Motor neuron (in vitro differentiated cells): ENCODE results near the gene RBM6. TPM values are rescaled to one million over a fixed set of nuclear protein-coding genes. Genes with fewer than 3 reads are reported as not detected.

ENCODE experiments used
- ATAC-seq, 8 experiments: fragments of 200-7000 bp; cut with Tn5 transposase; replicated peaks in 6 of 8; 2 replicates each; pipeline ENCODE4 v1.8.0; 2021; ENCODE audit warnings: mild to moderate bottlenecking in 8 of 8, moderate library complexity in 8 of 8
- H3K27ac ChIP-seq, 2 donors: fragments of 250-450 bp; sonication (Bioruptor Pico); 2 replicates each; pipeline ENCODE4 v1.9.0; 2021; ENCODE audit warnings: antibody characterized with exemption in 2 of 2, mild to moderate bottlenecking in 2 of 2, moderate library complexity in 1 of 2
- H3K4me1 ChIP-seq, 2 donors: fragments of 250-450 bp; sonication (Bioruptor Pico); replicated peaks in 1 of 2; 2 replicates each; pipeline ENCODE4 v1.6.1; 2021; ENCODE audit warnings: antibody characterized with exemption in 2 of 2, mild to moderate bottlenecking in 2 of 2, moderate library complexity in 1 of 2
- H3K4me3 ChIP-seq, 5 donors: fragments of 250-450 bp; sonication (Bioruptor Pico); 2 replicates each; pipeline ENCODE4 v1.9.0; 2021; ENCODE audit warnings: antibody characterized with exemption in 5 of 5, mild to moderate bottlenecking in 5 of 5, moderate library complexity in 4 of 5
- WGBS, 10 experiments: fragments of 450-650 bp; shearing (Covaris generic); methylation state at CpG; one replicate each; pipeline ENCODE4 v1.0.0; 2022; 5-methylcytosine and 5-hydroxymethylcytosine counted together
- in situ Hi-C, 9 experiments: fragments of 400-800 bp; cut with MboI; loops; one replicate each; pipeline ENCODE4 v1.15.0; 2021; ENCODE audit warnings: low sequenced_read_pairs in 9 of 9, low pct_unique_long_range_greater_than_20kb in 2 of 9; ENCODE audit not compliant: unreplicated experiment in 9 of 9
- total RNA-seq, 8 experiments: library from RNA; unstranded; fragments of 300-600 nt; gene quantifications; 2 replicates each; pipeline versions ENCODE4 v1.2.3 to v1.2.4, GENCODE V29; 2022

The RBM6 gene, protein sequence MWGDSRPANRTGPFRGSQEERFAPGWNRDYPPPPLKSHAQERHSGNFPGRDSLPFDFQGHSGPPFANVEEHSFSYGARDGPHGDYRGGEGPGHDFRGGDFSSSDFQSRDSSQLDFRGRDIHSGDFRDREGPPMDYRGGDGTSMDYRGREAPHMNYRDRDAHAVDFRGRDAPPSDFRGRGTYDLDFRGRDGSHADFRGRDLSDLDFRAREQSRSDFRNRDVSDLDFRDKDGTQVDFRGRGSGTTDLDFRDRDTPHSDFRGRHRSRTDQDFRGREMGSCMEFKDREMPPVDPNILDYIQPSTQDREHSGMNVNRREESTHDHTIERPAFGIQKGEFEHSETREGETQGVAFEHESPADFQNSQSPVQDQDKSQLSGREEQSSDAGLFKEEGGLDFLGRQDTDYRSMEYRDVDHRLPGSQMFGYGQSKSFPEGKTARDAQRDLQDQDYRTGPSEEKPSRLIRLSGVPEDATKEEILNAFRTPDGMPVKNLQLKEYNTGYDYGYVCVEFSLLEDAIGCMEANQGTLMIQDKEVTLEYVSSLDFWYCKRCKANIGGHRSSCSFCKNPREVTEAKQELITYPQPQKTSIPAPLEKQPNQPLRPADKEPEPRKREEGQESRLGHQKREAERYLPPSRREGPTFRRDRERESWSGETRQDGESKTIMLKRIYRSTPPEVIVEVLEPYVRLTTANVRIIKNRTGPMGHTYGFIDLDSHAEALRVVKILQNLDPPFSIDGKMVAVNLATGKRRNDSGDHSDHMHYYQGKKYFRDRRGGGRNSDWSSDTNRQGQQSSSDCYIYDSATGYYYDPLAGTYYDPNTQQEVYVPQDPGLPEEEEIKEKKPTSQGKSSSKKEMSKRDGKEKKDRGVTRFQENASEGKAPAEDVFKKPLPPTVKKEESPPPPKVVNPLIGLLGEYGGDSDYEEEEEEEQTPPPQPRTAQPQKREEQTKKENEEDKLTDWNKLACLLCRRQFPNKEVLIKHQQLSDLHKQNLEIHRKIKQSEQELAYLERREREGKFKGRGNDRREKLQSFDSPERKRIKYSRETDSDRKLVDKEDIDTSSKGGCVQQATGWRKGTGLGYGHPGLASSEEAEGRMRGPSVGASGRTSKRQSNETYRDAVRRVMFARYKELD
- total RNA-seq = 100 to 1,000 TPM in 2 of 8 experiments, 10 to 100 TPM in 6; 52.4 to 193 (median 65.5) TPM

- peak; percentile 94 to 98 (median 97) for ATAC-seq
- peak within 1 kb of the TSS; percentile 60 to 92 (median 80) for H3K4me3 ChIP-seq
- peaks cover 6 to 10% of the 10 kb centered on the region in 2 donors for H3K4me1 ChIP-seq
- WGBS, 10 experiments = 0 to 2% (median 0%) methylated on average over 1 to 26 of the region's 74 CpGs; no CpG with 5 or more reads in 1 of the 10 experiments
- peak within 1 kb of the TSS; percentile 84 to 92 for H3K27ac ChIP-seq
- in situ Hi-C loops = no loop called here
Observed at GRCh38 chr3:49939858-49940666, at the start of gene RBM6. TSS of gene RBM6 (plus strand) at chr3:49940150. CDS start at chr3:49962642, 22,492 bp downstream.

GRCh38 chr3:49895791-49896190, 44.2 kb upstream of the RBM6 start:
- in situ Hi-C loops = no loop called here
- Histone ChIP-seq H3K4me3 (no peak overlapping the region), H3K4me1 (no peaks in the 10 kb centered on the region), H3K27ac (no peak overlapping the region)
- no peak for ATAC-seq
- WGBS, 10 experiments = 20 to 100% methylated on average over 1 of the region's 9 CpGs; no CpG with 5 or more reads in 8 of the 10 experiments

GRCh38 chr3:49896345-49896744, 43.6 kb upstream of the RBM6 start:
- ATAC-seq = no peak
- H3K4me1 ChIP-seq = no peaks in the 10 kb centered on the region
- in situ Hi-C loops = no loop called here
- H3K4me3 ChIP-seq = no peak overlapping the region
- 20% methylated on average over 1 to 2 of the region's 5 CpGs; no CpG with 5 or more reads in 8 of the 10 experiments for WGBS, 10 experiments
- no peak overlapping the region for H3K27ac ChIP-seq

- in situ Hi-C loops = no loop called here
- H3K4me3 ChIP-seq = no peak overlapping the region
- WGBS, 10 experiments = 20 to 82% (median 31%) methylated on average over 1 to 4 of the region's 6 CpGs; no CpG with 5 or more reads in 6 of the 10 experiments
- peaks cover 0 to 5% of the 10 kb centered on the region in 2 donors for H3K4me1 ChIP-seq
- H3K27ac ChIP-seq = no peak overlapping the region
- ATAC-seq = no peak
Observed at GRCh38 chr3:49898991-49899390, 41.0 kb upstream of the RBM6 start.

DNA sequence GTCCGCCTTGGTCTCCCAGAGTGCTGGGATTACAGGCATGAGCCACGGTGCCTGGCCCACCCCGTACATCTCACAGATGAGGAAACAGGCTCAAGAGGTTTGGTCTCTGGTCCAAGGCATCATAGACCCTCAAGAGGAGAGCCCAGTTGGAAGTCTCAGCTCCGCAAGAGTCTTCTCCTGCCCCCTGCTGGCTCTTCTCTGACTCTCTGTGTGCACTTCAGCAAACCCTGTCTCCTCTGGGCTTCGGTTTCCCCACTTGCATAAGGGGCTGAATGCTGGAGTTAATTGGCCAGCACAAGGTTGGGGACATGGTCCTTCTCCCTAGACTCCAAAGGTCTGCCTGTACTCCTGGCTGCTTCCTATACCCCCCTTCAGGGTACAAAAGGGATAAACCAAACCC, 40.1 kb upstream of the RBM6 start:
- in situ Hi-C loops = loop anchor here in 1 of 9 experiments (25.0 kb wide), 1 partner anchor 88 kb away; the partner anchor contains the start of genes INKA1 and UBA7
- 20 to 80% (median 53%) methylated on average over 1 to 5 of the region's 5 CpGs; no CpG with 5 or more reads in 5 of the 10 experiments for WGBS, 10 experiments
- H3K27ac ChIP-seq = no peak overlapping the region
- peak in 1 of 8 experiments; percentile 43 for ATAC-seq
- H3K4me1 ChIP-seq = peaks cover 0 to 5% of the 10 kb centered on the region in 2 donors
- no peak overlapping the region for H3K4me3 ChIP-seq

GRCh38 chr3:49900491-49901153, 39.3 kb upstream of the RBM6 start:
- Histone ChIP-seq H3K4me1 (peaks cover 0 to 5% of the 10 kb centered on the region in 2 donors), H3K27ac (no peak overlapping the region), H3K4me3 (no peak overlapping the region)
- ATAC-seq = peak in 2 of 8 experiments; percentile 10 to 29
- 100% methylated on average over 1 of the region's 8 CpGs; no CpG with 5 or more reads in 9 of the 10 experiments for WGBS, 10 experiments
- in situ Hi-C loops = loop anchor here in 1 of 9 experiments (25.0 kb wide), 1 partner anchor 88 kb away; the partner anchor contains the start of genes INKA1 and UBA7

GRCh38 chr3:49901366-49902339, 38.3 kb upstream of the RBM6 start:
- WGBS, 10 experiments = 30 to 100% (median 70%) methylated on average over 1 to 4 of the region's 11 CpGs; no CpG with 5 or more reads in 5 of the 10 experiments
- in situ Hi-C loops = loop anchor here in 1 of 9 experiments (25.0 kb wide), 1 partner anchor 89 kb away; the partner anchor contains the start of genes INKA1 and UBA7
- H3K27ac ChIP-seq = no peak overlapping the region
- H3K4me1 ChIP-seq = peaks cover 0 to 8% of the 10 kb centered on the region in 2 donors
- H3K4me3 ChIP-seq = no peak overlapping the region
- ATAC-seq = no peak

- WGBS, 10 experiments = 84 to 100% (median 92%) methylated on average over 2 to 20 of the region's 44 CpGs; no CpG with 5 or more reads in 5 of the 10 experiments
Observed at GRCh38 chr3:49902511-49903345, 37.2 kb upstream of the RBM6 start.

DNA sequence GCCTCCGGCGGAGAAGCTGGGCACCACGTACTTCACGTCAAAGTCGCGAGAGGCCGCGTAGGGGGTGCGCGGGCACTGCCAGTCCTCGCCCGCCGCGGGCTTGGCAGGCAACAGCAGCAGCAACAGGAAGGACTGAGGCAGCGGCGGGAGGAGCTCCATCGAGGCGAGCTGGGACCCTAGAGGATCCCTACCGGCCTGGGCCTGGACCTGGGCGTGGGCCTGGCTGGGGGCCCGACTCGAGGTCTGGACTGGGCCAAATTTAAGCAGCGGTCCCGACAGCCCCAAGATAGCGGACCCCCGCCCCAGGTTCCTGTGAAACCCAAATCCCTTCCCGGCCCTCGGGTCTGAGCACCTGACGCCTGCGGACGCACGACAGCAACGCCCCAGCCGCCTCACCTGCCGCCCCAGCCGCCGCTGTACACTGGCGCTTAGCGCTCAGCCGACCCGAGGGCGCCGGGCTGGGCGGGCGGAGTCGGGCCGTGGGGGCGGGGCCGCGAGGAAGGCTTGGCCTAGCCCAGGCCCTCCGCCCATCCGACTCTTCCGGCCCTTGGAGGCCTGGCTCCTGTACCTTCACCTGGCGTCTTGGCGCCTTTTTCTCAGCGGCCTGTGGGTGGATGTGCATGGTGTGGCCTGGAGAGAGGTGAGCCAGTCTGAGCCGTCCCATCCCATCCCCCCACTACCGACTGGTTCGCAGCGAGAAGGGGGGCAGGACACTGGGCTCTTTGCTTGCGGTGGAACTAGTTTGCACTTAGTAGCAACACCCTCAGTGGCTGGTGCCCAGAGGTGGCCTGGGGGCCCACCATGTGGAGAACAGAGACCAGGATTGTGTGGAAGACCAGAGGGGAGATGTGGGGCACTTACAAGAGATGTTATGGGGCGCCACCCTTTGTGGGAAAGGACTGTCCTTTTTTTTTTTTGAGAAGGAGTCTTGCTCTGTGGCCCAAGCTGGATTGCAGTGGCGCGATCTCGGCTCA, 36.2 kb upstream of the RBM6 start, which contains the start of gene MST1R:
TSS of gene MST1R (minus strand) at position 423 of the 974 bp plus-strand sequence. CDS start at position 159, 264 bp downstream.
- Histone ChIP-seq H3K4me1 (peaks cover 0 to 8% of the 10 kb centered on the region in 2 donors), H3K27ac (no peak within 1 kb of the TSS), H3K4me3 (no peak within 1 kb of the TSS)
- ATAC-seq = peak; percentile 37 to 94 (median 71)
- 48 to 96% (median 89%) methylated on average over 3 to 5 of the region's 65 CpGs; no CpG with 5 or more reads in 7 of the 10 experiments for WGBS, 10 experiments
- in situ Hi-C loops = loop anchor here in 1 of 9 experiments (25.0 kb wide), 1 partner anchor 91 kb away; the partner anchor contains the start of genes INKA1 and UBA7

More at GRCh38 chr3:49902511-49903345, 37.2 kb upstream of the RBM6 start:
- Histone ChIP-seq H3K4me3 (no peak overlapping the region), H3K27ac (no peak overlapping the region), H3K4me1 (peaks cover 0 to 8% of the 10 kb centered on the region in 2 donors)
- ATAC-seq = no peak
- in situ Hi-C loops = loop anchor here in 1 of 9 experiments (25.0 kb wide), 1 partner anchor 90 kb away; the partner anchor contains the start of genes INKA1 and UBA7
